ENCODE results near the gene FBXW4.

- TF ChIP-seq CTCF (IDR thresholded peaks at IDR 0.05) (no peak), POLR2A (IDR thresholded peaks at IDR 0.05) (no peak)
Measured at GRCh38 chr10:101723176-101723575, 28.2 kb upstream of the FBXW4 start.
